ENCODE results near the gene ZBTB20.

DNA sequence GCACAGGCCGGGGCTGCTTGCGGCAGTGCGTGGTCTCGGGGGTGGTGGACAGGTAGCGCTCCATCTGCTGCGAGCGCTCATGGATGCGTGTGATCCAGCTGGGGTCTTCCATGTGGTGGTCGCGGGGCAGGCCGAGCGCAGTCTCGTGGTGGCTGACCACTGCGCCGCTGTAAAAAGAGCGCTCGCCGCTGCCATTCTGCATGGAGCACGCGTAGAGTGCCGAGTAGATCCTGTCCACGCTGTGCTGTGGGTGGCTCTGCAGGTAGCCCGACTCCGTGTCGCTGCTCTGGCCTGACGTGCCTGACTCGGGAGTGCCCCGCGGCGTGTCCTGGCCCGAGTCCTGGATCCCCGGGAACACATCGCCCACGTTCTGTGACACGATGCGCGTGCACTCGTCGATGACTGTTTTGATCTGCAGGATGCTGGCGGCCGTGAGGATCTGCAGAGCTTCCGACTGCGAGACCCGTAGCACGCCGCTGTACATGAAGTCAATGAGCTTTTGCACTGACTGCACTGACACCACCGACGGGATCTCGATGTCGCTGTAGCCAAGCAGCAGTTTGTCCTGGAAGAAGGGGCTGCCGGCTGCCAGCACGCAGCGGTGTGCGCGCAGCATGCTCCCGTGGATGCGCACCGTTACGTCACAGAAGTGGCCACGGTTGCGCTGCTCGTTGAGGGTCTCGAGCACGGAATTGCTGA lies 795.8 kb downstream of the ZBTB20 start:
- TF ChIP-seq, protein P1, sequence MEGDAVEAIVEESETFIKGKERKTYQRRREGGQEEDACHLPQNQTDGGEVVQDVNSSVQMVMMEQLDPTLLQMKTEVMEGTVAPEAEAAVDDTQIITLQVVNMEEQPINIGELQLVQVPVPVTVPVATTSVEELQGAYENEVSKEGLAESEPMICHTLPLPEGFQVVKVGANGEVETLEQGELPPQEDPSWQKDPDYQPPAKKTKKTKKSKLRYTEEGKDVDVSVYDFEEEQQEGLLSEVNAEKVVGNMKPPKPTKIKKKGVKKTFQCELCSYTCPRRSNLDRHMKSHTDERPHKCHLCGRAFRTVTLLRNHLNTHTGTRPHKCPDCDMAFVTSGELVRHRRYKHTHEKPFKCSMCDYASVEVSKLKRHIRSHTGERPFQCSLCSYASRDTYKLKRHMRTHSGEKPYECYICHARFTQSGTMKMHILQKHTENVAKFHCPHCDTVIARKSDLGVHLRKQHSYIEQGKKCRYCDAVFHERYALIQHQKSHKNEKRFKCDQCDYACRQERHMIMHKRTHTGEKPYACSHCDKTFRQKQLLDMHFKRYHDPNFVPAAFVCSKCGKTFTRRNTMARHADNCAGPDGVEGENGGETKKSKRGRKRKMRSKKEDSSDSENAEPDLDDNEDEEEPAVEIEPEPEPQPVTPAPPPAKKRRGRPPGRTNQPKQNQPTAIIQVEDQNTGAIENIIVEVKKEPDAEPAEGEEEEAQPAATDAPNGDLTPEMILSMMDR (IDR thresholded peaks at IDR 0.05; ENCODE audit: low read length) = no peak
- no peak for TF ChIP-seq EZH2 (optimal IDR thresholded peaks at IDR 0.05; ENCODE audit: low read depth, low read length)

Data from MM.1S (cell line).